GDM1 (cell line): ENCODE results near the gene ANKRD28.
"Not testable (repeated sequence)": the region's sequence is repeated elsewhere in the genome, so short reads cannot be mapped to it uniquely, and the experiment has no call there.

ENCODE experiments used
- DNase-seq: peaks from one replicate; lab custom pipeline; 2025; lab: John Stamatoyannopoulos, UW

Gene ANKRD28

GRCh38 chr3:15797642-15798303 is at the start of gene ANKRD28:
Gene ANKRD28, minus strand, starts transcription at chr3:15797979. Its CDS starts 1,458 bp downstream, at chr3:15796521.
- DNase-seq = peak; percentile 45

DNA sequence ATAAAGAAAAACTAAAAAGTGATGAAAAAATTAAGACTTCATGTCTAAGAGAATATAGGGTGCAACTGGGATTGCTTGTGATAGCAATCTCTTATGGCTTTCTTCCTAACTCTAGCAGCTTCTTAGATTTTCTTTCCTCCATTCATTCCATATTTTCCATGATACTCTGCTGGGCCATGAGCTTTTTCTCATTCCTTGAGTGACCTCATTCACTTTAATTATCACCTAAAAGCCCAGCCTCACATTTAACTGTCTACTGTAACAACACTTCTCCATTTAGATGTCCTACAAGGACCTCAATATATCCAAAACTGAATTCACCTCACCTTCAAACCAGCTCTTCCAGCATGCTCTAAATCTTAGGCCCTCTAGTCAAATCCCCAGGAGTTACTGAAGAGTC is 49.5 kb upstream of the ANKRD28 start:
- no peak for DNase-seq

DNA sequence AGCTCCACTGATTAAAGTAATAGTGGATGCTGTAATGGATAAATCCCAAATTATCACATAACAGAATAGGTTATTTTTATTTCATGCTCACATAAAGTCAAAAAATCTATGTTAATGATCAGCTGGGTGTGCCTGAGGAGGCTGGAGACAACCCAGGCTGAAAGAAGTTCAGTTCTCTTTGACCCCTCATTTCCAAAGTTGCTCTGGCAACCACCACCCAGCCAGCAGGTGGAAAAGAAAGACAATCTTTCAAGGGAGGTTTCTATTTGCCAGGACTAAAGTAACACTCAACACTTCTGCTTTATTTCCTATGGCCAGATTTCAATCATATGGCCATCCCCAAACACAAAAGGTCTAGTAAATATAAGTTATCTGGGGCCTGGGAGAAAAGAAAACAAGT is 48.8 kb upstream of the ANKRD28 start:
- DNase-seq = no peak

DNA sequence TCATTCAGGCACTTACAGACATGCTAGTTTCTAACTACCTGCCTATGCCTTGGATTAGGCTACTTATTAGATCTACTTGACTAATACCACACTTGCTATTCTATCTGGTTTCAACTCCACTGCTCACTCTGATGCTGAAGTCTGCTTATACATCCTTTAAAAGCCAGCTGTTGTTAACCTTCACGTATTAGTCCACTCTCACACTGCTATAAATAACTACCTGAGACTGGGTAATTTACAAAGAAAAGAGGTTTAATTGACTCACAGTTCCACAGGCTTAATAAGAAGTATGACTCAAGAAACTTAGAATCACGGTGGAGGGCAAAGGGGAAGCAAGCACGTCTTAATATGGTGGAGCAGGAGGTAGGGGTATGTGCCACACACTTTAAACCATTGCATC is 47.7 kb upstream of the ANKRD28 start:
- DNase-seq = no peak

DNA sequence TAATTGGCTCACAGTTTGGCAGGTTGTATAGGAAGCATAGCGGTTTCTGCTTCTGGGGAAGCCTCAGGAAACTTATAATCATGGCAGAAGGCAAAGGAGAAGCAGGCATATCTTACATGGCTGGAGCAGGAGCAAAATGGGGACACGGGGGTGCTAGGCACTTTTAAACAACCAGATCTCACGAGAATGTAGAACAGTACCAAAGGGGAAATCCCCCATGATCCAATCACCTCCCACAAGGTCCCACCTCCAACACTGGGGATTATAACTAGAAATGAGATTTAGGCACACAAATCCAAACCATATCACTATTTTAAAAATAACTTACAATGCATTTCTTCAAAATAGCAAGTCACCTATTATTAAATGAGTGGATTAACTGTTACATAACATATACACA is 47.1 kb upstream of the ANKRD28 start:
- no peak for DNase-seq

DNA sequence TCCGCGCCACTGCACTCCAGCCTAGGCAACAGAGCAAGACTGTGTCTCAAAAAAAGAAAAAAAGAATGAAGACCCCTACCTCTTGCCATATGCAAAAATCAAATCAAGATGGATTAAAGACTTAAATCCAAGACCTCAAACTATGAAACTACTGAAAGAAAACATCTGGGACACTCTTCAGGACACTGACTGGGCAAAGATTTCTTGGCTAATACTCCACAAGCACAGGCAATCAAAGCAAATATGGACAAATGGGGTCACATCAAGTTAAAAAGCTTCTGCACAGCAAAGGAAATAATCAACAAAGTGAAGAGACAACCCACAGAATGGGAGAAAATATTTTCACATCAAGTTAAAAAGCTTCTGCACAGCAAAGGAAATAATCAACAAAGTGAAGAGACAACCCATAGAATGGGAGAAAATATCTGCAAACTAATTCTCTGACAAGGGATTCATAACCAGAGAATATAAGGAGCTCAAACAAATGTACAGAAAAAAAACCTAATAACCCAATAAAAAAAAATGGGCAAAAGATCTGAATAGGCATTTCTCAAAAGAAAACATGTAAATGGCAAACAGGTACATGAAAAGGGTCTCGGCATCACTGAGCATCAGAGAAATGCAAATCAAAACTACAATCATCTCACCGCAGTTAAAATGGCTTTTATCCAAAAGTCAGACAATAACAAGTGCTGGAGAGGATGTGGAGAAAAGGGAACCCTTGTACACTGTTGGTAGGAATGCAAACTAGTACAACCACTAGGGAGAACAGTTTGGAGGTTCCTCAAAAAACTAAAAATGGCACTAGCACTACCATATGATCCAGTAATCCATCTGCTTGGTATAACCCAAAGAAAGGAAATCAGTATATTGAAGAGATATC is 43.6 kb upstream of the ANKRD28 start:
- not testable (repeated sequence) for DNase-seq

DNA sequence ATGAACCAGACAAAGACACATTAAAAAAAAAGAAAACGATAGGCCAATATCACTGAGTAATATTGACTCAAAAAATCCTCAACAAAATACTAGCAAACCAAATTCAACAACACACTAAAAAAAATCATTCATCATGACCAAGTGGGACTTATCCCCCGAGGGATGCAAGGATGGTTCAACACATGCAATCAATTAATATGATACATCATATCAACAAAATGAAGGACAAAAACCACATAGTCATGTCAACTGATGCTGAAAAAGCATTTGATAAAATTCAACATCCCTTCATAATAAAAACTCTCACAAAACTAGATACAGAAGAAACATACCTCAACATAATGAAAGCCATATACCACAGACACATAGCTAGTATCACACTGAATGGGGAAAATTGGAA is 41.8 kb upstream of the ANKRD28 start:
- no peak for DNase-seq

GRCh38 chr3:15831927-15832326 is 34.1 kb upstream of the ANKRD28 start:
- DNase-seq = no peak

- no peak for DNase-seq
Observed at GRCh38 chr3:15825016-15825415, 27.2 kb upstream of the ANKRD28 start.

DNA sequence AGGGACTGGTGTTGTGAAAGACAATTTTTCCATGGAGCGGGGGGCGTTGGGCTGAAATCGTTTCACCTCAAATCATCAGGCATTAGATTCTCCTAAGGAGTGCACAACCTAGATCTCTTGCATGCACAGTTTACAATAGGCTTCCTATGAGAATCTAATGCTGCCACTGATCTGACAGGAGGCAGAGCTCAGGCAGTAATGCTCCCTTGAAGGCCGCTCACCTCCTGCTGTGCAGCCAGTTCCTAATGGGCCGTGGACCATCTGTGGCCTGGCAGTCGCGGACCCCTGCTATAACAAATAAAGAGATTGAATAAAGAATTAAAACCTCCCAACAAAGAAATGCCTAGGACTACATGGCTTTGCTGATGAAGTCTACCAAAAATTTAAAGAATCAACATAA is 25.3 kb upstream of the ANKRD28 start:
- DNase-seq = no peak

- no peak for DNase-seq
Observed at GRCh38 chr3:15822281-15822680, 24.5 kb upstream of the ANKRD28 start.

DNA sequence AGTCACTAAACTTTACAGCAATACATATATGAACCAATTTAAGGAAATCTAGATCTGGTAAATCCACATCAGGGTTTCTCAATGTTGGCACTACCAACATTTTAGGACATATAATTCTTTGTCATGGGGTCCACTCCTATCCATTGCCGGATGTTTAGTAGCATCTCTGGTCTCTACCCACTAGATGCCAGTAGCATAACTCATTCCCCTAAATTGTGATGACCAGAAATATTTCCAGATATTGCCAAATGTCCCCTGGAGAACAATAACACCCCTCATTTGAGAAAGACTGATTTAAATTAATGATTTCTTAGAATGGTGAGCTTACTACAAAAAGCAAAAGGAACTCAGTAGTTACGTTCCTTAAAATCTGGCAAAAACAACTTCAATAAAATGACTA is 23.1 kb upstream of the ANKRD28 start:
- DNase-seq = no peak

GRCh38 chr3:15819576-15819975 is 21.8 kb upstream of the ANKRD28 start:
- no peak for DNase-seq

- no peak for DNase-seq
Observed at GRCh38 chr3:15819043-15819442, 21.3 kb upstream of the ANKRD28 start.

- peak; percentile 8 for DNase-seq
Observed at GRCh38 chr3:15815696-15816095, 17.9 kb upstream of the ANKRD28 start.

GRCh38 chr3:15813079-15813478 is 15.3 kb upstream of the ANKRD28 start:
- DNase-seq = not testable (repeated sequence)

DNA sequence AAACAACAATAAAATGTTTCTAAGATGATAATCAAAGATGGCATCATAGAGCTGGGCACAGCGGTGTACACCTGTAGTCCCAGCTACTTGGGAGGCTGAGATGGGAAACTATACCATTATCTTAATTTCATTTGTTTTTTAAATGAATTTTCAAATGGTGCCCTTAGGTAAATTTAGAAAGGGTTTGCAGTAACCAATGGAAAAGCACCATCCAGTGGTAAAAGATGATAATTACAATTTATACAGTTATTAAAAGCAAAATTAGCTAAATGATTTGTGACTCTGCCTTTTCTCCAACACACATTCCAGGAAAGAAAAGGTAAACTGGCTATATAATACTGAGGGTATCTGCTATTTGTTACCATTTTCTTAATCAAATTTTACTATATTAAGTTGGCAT is 14.4 kb upstream of the ANKRD28 start:
- DNase-seq = no peak

DNA sequence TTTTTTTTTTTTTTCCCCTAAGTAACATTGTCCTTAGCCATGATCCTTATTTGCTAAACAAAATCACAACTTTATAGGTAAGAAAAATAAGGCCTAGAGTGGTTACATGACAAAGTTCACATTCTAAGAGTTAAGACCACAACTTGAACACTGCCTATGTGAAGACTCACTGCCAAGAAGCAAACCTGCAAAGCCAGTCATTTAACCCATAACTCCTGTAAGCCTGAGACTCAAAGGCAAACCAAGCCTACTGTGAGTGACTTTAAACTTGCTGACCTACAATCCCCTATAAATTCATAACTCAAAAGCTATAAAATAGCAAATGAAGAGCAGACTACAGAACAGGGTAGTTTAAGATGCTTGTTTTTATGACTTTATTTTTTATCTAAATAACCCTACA is 12.9 kb upstream of the ANKRD28 start:
- no peak for DNase-seq

DNA sequence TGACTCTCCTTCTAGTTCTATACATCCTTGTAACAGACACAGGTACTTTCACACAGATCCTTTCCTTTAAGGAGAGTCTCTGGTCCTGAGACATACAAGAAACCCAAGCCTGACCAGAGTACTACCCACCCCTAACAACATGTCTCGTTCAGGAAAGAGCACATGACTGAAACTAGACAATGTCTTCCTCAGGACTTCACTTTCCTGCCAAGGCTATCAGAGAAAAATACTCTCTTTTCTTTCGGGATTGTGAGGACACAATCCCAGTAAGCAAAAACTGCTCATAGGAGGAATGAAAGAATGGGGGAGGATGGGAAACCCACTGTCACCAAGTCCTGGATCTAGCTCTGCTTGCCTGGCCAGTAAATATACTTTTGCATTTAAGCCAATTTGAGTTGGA is 11.5 kb upstream of the ANKRD28 start:
- DNase-seq = no peak

DNA sequence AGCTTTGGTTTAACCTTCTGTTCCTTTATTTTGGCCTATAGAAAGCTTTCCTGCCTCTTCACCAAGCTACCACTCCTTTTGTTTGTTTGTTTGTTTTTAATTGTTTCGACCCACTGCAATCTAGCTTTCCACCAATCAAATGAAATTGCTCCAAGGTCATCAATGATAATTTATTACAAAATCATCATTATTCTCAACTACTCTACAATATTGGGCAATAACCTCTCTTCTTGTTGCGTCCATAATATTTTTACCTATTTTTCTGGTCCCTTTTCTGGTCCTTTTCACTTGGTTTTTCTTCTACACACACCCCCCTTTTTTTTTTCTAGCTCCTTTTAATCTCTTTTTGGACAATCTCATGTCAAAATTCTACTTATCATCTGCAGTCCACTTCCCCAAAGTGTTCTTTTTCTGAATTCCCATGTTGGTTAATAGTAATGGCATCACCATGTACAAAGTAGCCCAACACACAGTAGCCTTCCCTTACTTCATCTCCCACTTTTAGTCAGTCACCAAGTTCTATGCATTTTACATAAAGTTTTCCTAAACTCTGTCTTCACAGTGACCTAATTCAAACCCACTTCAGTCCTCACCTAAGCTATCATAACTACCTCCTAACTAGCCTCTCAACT is 11.0 kb upstream of the ANKRD28 start:
- DNase-seq = no peak

DNA sequence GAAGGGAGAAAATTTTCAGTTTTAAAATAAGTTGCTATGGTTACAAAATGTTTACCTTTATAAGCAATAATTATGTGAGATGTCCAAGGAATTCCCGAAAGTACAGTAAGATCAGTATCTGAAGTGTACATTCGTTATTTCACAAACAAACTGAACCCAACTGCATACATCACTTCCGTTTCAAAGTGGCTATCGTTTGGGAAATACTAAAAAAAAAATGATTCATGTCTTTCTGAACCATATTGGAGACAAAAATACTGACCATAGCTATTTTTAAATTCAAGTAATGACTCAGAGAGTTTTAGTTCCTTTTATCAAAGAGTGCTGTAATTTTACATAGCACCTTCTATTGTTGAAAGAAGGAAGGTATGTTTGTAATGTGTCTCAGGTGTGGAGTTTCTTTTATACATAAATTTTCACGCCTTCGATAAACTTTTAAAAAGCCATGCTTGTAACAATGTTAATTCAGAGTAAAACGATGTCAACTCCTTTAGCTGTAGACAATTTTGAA is 8.0 kb upstream of the ANKRD28 start:
- no peak for DNase-seq

DNA sequence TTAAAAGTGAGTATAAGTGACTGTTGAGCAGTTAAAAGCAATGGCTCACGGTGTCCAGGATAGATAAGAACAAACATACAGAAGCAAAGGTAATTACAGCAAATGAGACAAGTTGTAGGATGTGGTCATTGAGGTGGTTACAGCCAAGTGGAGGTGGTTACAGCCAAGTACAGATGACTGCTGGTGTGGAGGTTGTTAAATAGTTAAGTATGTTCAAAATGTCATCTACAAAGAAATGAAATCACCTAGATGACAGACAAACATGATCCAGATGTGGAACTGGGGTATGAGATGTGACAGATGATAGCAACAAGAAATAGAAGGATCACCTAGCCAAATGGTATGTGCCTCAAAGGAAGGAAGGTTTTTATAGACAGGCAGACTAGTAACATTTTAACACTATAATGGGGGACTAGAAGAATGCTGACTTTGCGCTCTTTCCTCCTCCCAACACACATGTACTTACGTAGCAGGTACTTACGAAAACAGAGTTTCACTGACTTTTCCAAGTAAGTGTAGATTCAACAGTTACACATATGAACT is 6.8 kb upstream of the ANKRD28 start:
- no peak for DNase-seq

GRCh38 chr3:15803921-15804320 is 6.1 kb upstream of the ANKRD28 start:
- no peak for DNase-seq
